ENCODE results near the gene S100B.

- peak in 2 of 3 experiments; percentile 36 to 51; a peak in 4 of 6 replicates for TF ChIP-seq CTCF (IDR thresholded peaks at IDR 0.05 in 2 of 3, conservative IDR thresholded peaks at IDR 0.05 in 1 of 3; ENCODE audit: borderline replicate concordance in 1 of 3, insufficient read depth in 1 of 3, low read depth in 2 of 3, low read length in 2 of 3)
- no peak for TF ChIP-seq FOSL1 (IDR thresholded peaks at IDR 0.05; ENCODE audit: low read depth)
- no peak for TF ChIP-seq POLR2A (IDR thresholded peaks at IDR 0.05; ENCODE audit: borderline replicate concordance, extremely low read depth, insufficient read depth, insufficient read length)
- TF ChIP-seq POLR2AphosphoS5 (IDR thresholded peaks at IDR 0.05; ENCODE audit: low read depth, low read length) = no peak
- TF ChIP-seq EZH2phosphoT487 (IDR thresholded peaks at IDR 0.05; ENCODE audit: borderline replicate concordance) = no peak
- TF ChIP-seq EZH2 (IDR thresholded peaks at IDR 0.05) = no peak
- no peak for TF ChIP-seq ZNF274 (IDR thresholded peaks at IDR 0.05; ENCODE audit: low read depth, low read length)
- no peak for TF ChIP-seq CEBPB (IDR thresholded peaks at IDR 0.05; ENCODE audit: low read depth)
- no peak for TF ChIP-seq JUND (IDR thresholded peaks at IDR 0.05)
- TF ChIP-seq REST (IDR thresholded peaks at IDR 0.05; ENCODE audit: low read depth) = no peak
- no peak for TF ChIP-seq ELF1 (IDR thresholded peaks at IDR 0.05; ENCODE audit: borderline replicate concordance, low read depth)
These were observed 34.9 kb upstream of the S100B start for GRCh38 chr21:46639489-46640386.
